Measurements from ENCODE around the gene CUX1.

Gene CUX1

DNA sequence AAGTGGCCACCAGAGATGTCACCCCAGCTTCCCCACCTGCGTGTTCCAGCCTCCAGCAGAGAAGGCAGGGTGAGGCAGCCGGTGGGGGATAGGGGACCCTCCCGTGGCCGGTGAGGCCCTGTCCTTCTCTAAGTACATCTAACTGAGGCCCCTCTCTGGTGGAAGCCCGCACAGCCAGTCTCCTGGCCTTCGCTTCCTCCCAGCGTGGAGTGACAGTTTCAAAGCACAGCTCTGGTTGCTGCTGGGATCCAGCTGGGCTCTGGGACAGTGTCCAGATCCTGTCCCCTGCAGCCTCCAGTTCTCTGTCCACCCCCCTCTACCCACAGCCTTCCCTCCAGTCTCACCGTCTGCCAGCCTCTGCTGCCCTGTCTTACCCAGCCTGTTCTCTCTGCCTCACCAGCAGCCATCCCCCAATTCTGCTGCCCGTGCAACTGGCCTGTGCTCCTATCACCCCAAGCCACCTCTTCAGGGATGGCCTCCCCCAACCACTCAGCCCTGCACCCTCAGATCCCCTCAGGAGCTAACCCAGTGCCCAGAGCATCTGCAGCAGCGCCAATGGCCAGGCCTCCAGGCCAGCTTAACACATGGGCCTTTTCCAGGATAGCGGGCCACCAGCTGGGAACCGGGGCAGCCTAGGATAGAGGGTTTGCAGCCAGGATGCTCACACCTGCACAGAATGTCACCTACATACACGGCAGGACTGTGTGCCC lies 452.9 kb downstream of the CUX1 start:
- DNase-seq (ENCODE audit: low read depth): no peak
- no peak overlapping the region for H3K4me3 ChIP-seq (ENCODE audit: control insufficient read depth, low read depth, low read length)
- TF ChIP-seq, protein P1, sequence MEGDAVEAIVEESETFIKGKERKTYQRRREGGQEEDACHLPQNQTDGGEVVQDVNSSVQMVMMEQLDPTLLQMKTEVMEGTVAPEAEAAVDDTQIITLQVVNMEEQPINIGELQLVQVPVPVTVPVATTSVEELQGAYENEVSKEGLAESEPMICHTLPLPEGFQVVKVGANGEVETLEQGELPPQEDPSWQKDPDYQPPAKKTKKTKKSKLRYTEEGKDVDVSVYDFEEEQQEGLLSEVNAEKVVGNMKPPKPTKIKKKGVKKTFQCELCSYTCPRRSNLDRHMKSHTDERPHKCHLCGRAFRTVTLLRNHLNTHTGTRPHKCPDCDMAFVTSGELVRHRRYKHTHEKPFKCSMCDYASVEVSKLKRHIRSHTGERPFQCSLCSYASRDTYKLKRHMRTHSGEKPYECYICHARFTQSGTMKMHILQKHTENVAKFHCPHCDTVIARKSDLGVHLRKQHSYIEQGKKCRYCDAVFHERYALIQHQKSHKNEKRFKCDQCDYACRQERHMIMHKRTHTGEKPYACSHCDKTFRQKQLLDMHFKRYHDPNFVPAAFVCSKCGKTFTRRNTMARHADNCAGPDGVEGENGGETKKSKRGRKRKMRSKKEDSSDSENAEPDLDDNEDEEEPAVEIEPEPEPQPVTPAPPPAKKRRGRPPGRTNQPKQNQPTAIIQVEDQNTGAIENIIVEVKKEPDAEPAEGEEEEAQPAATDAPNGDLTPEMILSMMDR (conservative IDR thresholded peaks at IDR 0.05; ENCODE audit: control insufficient read depth, insufficient read depth, low read depth, low read length): no peak

DNA sequence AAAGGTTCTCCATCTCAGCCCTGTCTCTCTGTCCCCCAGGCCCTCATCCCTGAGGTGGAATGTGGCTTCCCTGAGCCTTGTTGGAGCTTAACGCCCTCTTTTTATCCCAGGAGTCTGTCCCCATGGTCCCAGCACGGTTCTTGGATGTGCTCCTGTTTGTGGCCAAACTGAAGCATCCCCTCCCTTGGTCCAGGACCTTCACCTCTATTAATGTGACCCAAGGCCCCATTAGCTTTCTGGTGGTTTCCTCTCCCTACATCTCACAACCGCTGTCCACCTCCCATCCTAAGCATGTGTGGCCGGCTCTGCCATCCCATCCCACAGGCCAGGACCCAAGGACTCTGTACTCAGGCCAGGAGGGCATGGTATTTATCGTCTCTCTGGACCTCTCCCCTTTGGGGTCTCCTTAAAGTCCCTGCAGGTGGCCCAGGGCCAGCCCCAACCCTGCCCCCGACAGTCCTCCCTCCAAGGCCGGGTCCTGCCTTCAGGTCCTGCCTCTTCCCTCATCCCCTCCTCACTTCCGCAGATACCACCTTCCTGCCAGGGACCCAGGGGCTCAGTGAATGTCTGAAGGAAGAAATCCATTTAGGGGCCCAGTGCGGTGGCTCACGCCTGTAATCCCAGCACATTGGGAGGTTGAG lies 453.9 kb downstream of the CUX1 start:
- TF ChIP-seq, protein P1 (conservative IDR thresholded peaks at IDR 0.05; ENCODE audit: control insufficient read depth, insufficient read depth, low read depth, low read length): no peak
- no peak overlapping the region for H3K4me3 ChIP-seq (ENCODE audit: control insufficient read depth, low read depth, low read length)
- DNase-seq (ENCODE audit: low read depth): no peak

DNA sequence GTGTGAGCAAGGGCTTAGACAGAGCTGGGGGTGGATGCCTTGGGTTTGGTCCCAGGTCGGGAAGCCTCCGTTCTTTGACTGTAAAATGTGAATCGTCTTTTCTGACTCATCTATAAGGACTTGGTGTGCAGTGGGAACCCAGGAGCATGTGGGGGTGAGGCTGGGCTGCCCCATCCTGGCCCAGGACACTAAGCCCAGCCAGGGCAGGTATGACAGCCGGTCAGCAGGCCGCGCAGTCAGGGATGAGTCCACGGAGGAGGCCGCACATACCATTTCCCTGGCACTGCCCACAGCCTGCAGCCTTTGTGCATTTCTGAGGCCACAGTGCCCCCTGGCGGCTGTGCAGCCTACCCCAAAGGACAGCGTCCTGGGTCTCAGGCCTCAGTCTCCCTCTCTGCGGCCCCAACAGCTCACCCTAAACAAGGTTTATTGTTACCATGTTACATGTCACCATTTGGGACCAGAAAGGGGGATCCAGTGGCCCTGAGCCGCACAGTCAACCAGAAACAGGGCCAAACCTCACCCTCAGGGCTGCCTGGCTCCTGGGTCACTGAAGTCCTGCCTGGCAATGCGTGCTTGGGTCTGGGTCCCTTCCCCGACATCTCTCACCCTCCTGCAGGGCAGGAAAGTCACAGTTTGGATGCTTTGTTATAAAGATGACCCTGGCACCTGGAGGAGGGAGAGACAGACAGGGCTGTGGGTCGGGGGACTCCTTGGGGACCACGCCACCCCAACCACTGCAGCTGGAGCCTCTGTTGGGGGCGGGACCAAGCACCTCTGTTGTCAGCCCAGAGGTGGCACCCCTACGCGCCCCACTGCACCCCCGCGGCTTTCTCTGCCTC lies 454.9 kb downstream of the CUX1 start:
- peak; percentile 81 for DNase-seq (ENCODE audit: low read depth)
- TF ChIP-seq, protein P1 (conservative IDR thresholded peaks at IDR 0.05; ENCODE audit: control insufficient read depth, insufficient read depth, low read depth, low read length): peak; percentile 84
- no peak overlapping the region for H3K4me3 ChIP-seq (ENCODE audit: control insufficient read depth, low read depth, low read length)

DNA sequence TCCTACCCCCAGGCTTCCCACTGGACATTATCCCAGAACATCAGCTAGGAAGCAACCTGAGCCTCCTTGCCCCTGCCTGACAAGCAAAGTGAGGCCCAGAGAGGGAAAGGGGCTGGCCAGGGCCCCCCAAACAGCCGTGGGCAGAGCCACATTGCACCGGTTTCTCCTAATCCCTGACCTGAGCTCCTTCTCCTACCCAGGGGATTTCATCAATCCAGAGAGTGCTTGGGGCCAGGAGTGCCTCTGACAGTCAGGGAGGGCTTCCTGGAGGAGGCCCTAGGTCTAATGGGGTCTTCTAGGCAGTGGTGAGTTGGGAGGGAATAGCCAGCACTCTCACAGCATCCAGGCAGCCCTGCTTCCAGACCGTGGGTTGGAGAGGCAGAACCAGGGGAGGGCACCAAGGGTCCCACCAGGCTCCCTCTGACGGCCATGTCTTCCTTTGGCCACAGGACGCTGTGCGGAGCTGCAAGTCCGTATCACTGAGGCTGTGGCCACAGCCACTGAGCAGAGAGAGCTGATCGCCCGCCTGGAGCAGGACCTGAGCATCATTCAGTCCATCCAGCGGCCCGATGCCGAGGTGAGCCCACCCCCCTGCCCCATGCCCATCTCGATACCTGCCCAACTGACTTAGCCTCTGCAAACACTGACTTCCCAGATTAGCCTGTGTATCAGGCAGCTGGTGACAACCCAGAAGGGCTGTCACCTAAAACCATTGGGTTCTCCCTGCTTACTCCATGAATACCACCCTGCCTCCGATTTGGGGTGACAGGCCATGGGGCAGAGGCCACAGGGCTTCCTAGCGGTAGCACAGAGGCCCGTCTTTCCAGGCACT lies 455.7 kb downstream of the CUX1 start:
- DNase-seq (ENCODE audit: low read depth): no peak
- TF ChIP-seq, protein P1 (conservative IDR thresholded peaks at IDR 0.05; ENCODE audit: control insufficient read depth, insufficient read depth, low read depth, low read length): no peak
- no peak overlapping the region for H3K4me3 ChIP-seq (ENCODE audit: control insufficient read depth, low read depth, low read length)

DNA sequence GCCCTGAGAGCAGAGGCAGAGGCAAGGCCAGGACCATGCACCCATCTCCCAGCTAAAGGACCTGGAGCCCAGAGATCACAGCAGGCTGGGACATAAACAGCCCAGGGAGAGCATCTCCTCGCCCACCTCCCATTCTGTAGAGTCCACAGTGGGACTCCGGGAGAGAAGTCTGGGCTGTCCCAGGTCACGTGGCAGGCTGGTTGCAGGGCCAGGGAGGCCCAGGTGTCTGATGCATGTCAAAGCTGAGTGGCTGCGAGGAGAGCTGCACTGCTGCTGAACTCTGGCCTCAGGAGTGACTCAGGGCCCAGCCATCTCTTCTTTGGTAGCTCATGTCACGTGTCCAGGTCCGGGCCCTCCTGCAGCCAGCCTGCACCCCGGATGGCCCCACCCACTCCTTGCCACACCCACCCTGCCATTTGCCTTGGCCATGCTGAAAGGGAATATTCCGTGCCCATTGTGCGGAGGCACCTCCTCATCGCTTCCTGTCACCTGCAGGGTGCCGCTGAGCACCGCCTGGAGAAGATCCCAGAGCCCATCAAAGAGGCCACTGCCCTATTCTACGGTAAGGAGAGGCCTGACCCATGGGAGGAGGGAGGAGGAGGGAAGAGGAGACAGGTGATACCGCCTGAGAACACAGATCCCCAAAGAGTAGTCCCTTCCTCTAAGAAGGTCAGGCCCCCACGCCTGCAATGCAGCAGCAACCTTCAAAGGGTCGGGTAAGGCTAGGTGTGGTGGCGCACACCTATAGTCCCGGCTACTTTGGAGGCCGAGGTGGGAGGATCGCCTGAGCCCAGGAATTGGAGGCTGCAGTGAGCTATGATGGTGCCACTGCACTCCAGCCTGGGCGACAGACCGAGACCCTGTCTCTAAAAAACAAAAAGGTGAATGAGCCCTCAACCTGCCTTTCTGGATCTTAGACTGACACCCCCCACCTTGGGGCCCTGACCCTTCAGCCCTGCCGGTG lies 456.6 kb downstream of the CUX1 start:
- peak; percentile 57 for DNase-seq (ENCODE audit: low read depth)
- TF ChIP-seq, protein P1 (conservative IDR thresholded peaks at IDR 0.05; ENCODE audit: control insufficient read depth, insufficient read depth, low read depth, low read length): no peak
- no peak overlapping the region for H3K4me3 ChIP-seq (ENCODE audit: control insufficient read depth, low read depth, low read length)

All from fibroblast of mammary gland (primary cell).